ENCODE results near the gene PPME1. TPM values are rescaled to one million over a fixed set of nuclear protein-coding genes. Genes with fewer than 3 reads are reported as not detected.

The PPME1 gene
- total RNA-seq, 1 donor from 2014 or later = 45.0 TPM

- Mint-ChIP-seq H3K27ac (no peak overlapping the region), H3K4me1 (ENCODE audit: unreplicated experiment) (no peaks in the 10 kb centered on the region), H3K27me3 (no peaks in the 10 kb centered on the region), H3K36me3 (peaks cover 25% of the 10 kb centered on the region), H3K4me3 (no peak overlapping the region), H3K9me3 (no peaks in the 10 kb centered on the region)
- DNase-seq (ENCODE audit: extremely low spot score, unreplicated experiment) = no peak
- no peak for TF ChIP-seq CTCF (conservative IDR thresholded peaks at IDR 0.05)
Measured at GRCh38 chr11:74238243-74238642, 67.2 kb downstream of the PPME1 start.

- Mint-ChIP-seq H3K27ac (no peak overlapping the region), H3K27me3 (no peaks in the 10 kb centered on the region), H3K4me3 (no peak overlapping the region), H3K36me3 (peaks cover 22% of the 10 kb centered on the region), H3K9me3 (no peaks in the 10 kb centered on the region), H3K4me1 (ENCODE audit: unreplicated experiment) (no peaks in the 10 kb centered on the region)
- TF ChIP-seq CTCF (conservative IDR thresholded peaks at IDR 0.05) = no peak
- no peak for DNase-seq (ENCODE audit: extremely low spot score, unreplicated experiment)
Measured at GRCh38 chr11:74248469-74248868, 77.4 kb downstream of the PPME1 start.

GRCh38 chr11:74249496-74249895 is 78.4 kb downstream of the PPME1 start:
- Mint-ChIP-seq H3K4me1 (ENCODE audit: unreplicated experiment) (no peaks in the 10 kb centered on the region), H3K36me3 (peaks cover 22% of the 10 kb centered on the region), H3K27me3 (no peaks in the 10 kb centered on the region), H3K9me3 (no peaks in the 10 kb centered on the region), H3K27ac (no peak overlapping the region), H3K4me3 (no peak overlapping the region)
- no peak for DNase-seq (ENCODE audit: extremely low spot score, unreplicated experiment)
- TF ChIP-seq CTCF (conservative IDR thresholded peaks at IDR 0.05) = no peak

- Mint-ChIP-seq H3K27ac (no peak overlapping the region), H3K4me1 (ENCODE audit: unreplicated experiment) (peaks cover 12% of the 10 kb centered on the region), H3K27me3 (no peaks in the 10 kb centered on the region), H3K36me3 (peaks cover 16% of the 10 kb centered on the region), H3K4me3 (no peak overlapping the region), H3K9me3 (no peaks in the 10 kb centered on the region)
- no peak for DNase-seq (ENCODE audit: extremely low spot score, unreplicated experiment)
- no peak for TF ChIP-seq CTCF (conservative IDR thresholded peaks at IDR 0.05)
Measured at GRCh38 chr11:74253361-74253760, 82.3 kb downstream of the PPME1 start.

GRCh38 chr11:74255741-74256375 is 84.8 kb downstream of the PPME1 start:
- Mint-ChIP-seq H3K4me1 (ENCODE audit: unreplicated experiment) (peaks cover 12% of the 10 kb centered on the region), H3K27ac (no peak overlapping the region), H3K9me3 (no peaks in the 10 kb centered on the region), H3K27me3 (peaks cover 2% of the 10 kb centered on the region), H3K4me3 (no peak overlapping the region), H3K36me3 (peaks cover 12% of the 10 kb centered on the region)
- peak; percentile 95 for TF ChIP-seq CTCF (conservative IDR thresholded peaks at IDR 0.05)
- DNase-seq (ENCODE audit: extremely low spot score, unreplicated experiment) = no peak
